ENCODE data around the gene LY6G6F. TPM values are rescaled to one million over a fixed set of nuclear protein-coding genes. Genes with fewer than 3 reads are reported as not detected.

The LY6G6F gene
- total and polyA plus RNA-seq, 9 donors, result not detected

GRCh38 chr6:31741815-31742214, 35.1 kb downstream of the LY6G6F start:
- intact Hi-C loops (cut with DNase I), result loop anchor here in 1 of 4 donors (5.0 kb wide), 1 partner anchor 40 kb away; no protein-coding TSS in a partner anchor

DNA sequence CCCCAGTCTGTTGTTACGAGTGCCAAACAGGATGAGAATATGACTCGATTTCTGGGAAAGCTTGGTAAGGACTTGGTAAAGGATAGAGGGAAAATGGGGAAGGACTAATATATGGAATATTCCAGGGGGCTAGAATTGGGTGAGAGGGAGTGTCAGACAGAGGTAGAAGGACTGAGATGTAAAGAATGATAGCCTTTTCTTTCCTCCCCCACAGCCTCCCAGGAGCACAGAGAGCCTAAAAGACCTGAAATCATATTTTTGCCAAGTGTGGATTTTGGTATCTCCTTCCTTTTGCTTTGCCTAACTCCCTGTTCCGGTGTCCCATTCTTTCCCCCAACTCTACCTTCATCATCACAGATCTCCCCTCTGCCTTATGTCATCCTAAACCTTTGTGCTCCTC, 36.2 kb downstream of the LY6G6F start:
- Histone ChIP-seq H3K4me3 (no peak overlapping the region), H3K36me3 (no peaks in the 10 kb centered on the region), H3K9me3 (no peaks in the 10 kb centered on the region), H3K27me3 (no peaks in the 10 kb centered on the region), H3K4me1 (ENCODE audit: insufficient read depth) (peaks cover 2% of the 10 kb centered on the region), H3K27ac (no peak overlapping the region)
- intact Hi-C loops (cut with DNase I), result loop anchor here in 1 of 4 donors (5.0 kb wide), 1 partner anchor 39 kb away; no protein-coding TSS in a partner anchor
- TF ChIP-seq, protein P1, sequence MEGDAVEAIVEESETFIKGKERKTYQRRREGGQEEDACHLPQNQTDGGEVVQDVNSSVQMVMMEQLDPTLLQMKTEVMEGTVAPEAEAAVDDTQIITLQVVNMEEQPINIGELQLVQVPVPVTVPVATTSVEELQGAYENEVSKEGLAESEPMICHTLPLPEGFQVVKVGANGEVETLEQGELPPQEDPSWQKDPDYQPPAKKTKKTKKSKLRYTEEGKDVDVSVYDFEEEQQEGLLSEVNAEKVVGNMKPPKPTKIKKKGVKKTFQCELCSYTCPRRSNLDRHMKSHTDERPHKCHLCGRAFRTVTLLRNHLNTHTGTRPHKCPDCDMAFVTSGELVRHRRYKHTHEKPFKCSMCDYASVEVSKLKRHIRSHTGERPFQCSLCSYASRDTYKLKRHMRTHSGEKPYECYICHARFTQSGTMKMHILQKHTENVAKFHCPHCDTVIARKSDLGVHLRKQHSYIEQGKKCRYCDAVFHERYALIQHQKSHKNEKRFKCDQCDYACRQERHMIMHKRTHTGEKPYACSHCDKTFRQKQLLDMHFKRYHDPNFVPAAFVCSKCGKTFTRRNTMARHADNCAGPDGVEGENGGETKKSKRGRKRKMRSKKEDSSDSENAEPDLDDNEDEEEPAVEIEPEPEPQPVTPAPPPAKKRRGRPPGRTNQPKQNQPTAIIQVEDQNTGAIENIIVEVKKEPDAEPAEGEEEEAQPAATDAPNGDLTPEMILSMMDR (IDR thresholded peaks at IDR 0.05), result no peak
- TF ChIP-seq EP300 (IDR thresholded peaks at IDR 0.05), result no peak
- no peak for DNase-seq
- 87 to 92% (median 90%) methylated on average over 3 of the region's 3 CpGs for WGBS, 3 donors

More at GRCh38 chr6:31741815-31742214, 35.1 kb downstream of the LY6G6F start:
- H3K4me1 ChIP-seq (ENCODE audit: insufficient read depth), result peaks cover 4% of the 10 kb centered on the region
- no peak overlapping the region for H3K27ac ChIP-seq
- H3K36me3 ChIP-seq, result no peaks in the 10 kb centered on the region
- no peak for DNase-seq
- WGBS, 3 donors, result 73 to 87% (median 77%) methylated on average over 2 of the region's 2 CpGs
- H3K4me3 ChIP-seq, result no peak overlapping the region
- H3K9me3 ChIP-seq, result no peaks in the 10 kb centered on the region
- TF ChIP-seq, protein P1 (IDR thresholded peaks at IDR 0.05), result no peak
- TF ChIP-seq POLR2A (IDR thresholded peaks at IDR 0.05), result no peak
- no peak for TF ChIP-seq EP300 (IDR thresholded peaks at IDR 0.05)
- H3K27me3 ChIP-seq, result no peaks in the 10 kb centered on the region

- TF ChIP-seq POLR2A (IDR thresholded peaks at IDR 0.05) (no peak), EP300 (IDR thresholded peaks at IDR 0.05) (no peak)
- TF ChIP-seq, protein P1 (IDR thresholded peaks at IDR 0.05), result no peak
- DNase-seq, result no peak
- no peaks in the 10 kb centered on the region for H3K9me3 ChIP-seq
- WGBS, 3 donors, result 57 to 73% (median 59%) methylated on average over 1 of the region's 1 CpG
- peaks cover 2% of the 10 kb centered on the region for H3K4me1 ChIP-seq (ENCODE audit: insufficient read depth)
- H3K27me3 ChIP-seq, result no peaks in the 10 kb centered on the region
- intact Hi-C loops (cut with DNase I), result loop anchor here in 1 of 4 donors (5.0 kb wide), 1 partner anchor 38 kb away; no protein-coding TSS in a partner anchor
- no peak overlapping the region for H3K4me3 ChIP-seq
- no peaks in the 10 kb centered on the region for H3K36me3 ChIP-seq
- no peak overlapping the region for H3K27ac ChIP-seq
Measured at GRCh38 chr6:31744422-31744821, 37.8 kb downstream of the LY6G6F start.

DNA sequence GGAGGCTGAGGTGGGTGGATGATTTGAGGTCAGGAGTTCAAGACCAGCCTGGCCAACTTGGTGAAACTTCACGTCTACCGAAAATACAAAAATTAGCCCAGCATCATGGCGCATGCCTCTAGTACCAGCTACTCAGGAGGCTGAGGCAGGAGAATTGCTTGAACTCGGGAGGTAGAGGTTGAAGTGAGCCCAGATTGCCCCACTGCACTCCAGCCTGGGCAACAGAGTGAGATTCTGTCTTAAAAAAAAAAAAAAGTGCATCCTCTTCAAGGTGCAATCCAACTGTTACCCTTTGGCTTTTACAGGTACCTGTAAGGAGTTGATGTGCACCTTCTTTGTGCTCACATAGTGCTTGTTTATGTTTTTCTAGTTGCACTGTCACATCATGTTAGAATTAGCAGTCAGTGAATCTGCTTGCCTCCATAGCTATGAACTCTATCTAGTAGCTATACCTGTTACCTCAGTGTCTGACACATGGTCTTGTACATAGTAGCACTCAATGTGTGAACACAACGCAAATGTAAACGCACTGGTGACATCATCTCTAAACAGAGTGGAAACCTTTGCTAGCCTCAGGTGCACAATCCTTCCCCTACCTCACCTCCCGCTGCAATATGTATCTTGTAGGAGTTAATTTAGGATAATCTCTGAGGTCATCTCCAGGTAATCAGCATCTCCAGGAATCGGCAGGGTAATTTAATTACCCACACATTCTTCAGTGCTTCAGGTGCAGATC, 42.8 kb downstream of the LY6G6F start:
- intact Hi-C loops (cut with DNase I), result loop anchor here in 1 of 4 donors (2.0 kb wide), 1 partner anchor 37 kb away; no protein-coding TSS in a partner anchor
- Histone ChIP-seq H3K27ac (no peak overlapping the region), H3K36me3 (no peaks in the 10 kb centered on the region), H3K9me3 (no peaks in the 10 kb centered on the region), H3K4me3 (no peak overlapping the region), H3K4me1 (ENCODE audit: insufficient read depth) (peaks cover 2% of the 10 kb centered on the region), H3K27me3 (no peaks in the 10 kb centered on the region)
- TF ChIP-seq, protein P1 (IDR thresholded peaks at IDR 0.05), result no peak
- no peak for TF ChIP-seq EP300 (IDR thresholded peaks at IDR 0.05)
- no peak for TF ChIP-seq POLR2A (IDR thresholded peaks at IDR 0.05)
- DNase-seq, result no peak
- WGBS, 3 donors, result 88 to 89% (median 89%) methylated on average over 8 of the region's 8 CpGs

All from ovary (tissue), 9 donors.